ENCODE results near the gene NABP2. TPM values are rescaled to one million over a fixed set of nuclear protein-coding genes. Genes with fewer than 3 reads are reported as not detected.

Gene NABP2
- polyA plus RNA-seq, 3 donors, result 2.7 to 10.1 (median 3.2) TPM

GRCh38 chr12:56247923-56248322 is 23.8 kb downstream of the NABP2 start:
- intact Hi-C loops (cut with micrococcal nuclease), result no loop called here
- no peak overlapping the region for H3K4me3 Mint-ChIP-seq
- WGBS (ENCODE audit: insufficient coverage), result 94% methylated on average over 14 of the region's 16 CpGs

GRCh38 chr12:56248711-56249110 is 24.6 kb downstream of the NABP2 start:
- no peaks in the 10 kb centered on the region for H4K20me1 ChIP-seq (ENCODE audit: insufficient read depth, low read length)
- peak overlapping the region in 2 of 7 donors; percentile 55 to 66 for H3K27ac Mint-ChIP-seq
- H3K4me3 Mint-ChIP-seq, result no peak overlapping the region
- H3K27me3 ChIP-seq (ENCODE audit: control insufficient read depth in 2 of 2, insufficient read depth in 2 of 2, low read length in 2 of 2), result no peaks in the 10 kb centered on the region
- H3K4me2 ChIP-seq (replicated peaks; ENCODE audit: extremely low read depth, low read length, poor library complexity, severe bottlenecking), result no peak overlapping the region
- H3K36me3 Mint-ChIP-seq, result peaks cover 77 to 92% of the 10 kb centered on the region in 2 donors
- no peak overlapping the region for H2AFZ ChIP-seq (ENCODE audit: insufficient read depth, low read depth, low read length, poor library complexity, severe bottlenecking)
- peaks cover 0 to 3% (median 0%) of the 10 kb centered on the region in 3 donors for H3K27me3 Mint-ChIP-seq (ENCODE audit: low read depth in 3 of 3)
- no peak overlapping the region for H3K9ac ChIP-seq (ENCODE audit: insufficient read depth, low read length, poor library complexity, severe bottlenecking)
- no peaks in the 10 kb centered on the region for H3K9me3 Mint-ChIP-seq
- WGBS (ENCODE audit: insufficient coverage), result 92% methylated on average over 8 of the region's 8 CpGs
- no peaks in the 10 kb centered on the region for H3K79me2 ChIP-seq (ENCODE audit: insufficient read depth, low read length)
- H3K27ac ChIP-seq (ENCODE audit: low read depth in 1 of 2, low read length in 2 of 2), result no peak overlapping the region
- DNase-seq, result no peak
- no peaks in the 10 kb centered on the region for H3K4me1 ChIP-seq (ENCODE audit: control insufficient read depth in 1 of 2, insufficient read depth in 2 of 2, low read length in 2 of 2)
- peaks cover 83 to 86% of the 10 kb centered on the region in 2 donors for H3K36me3 ChIP-seq (replicated peaks in 1 of 2; ENCODE audit: control insufficient read depth in 1 of 2, insufficient read depth in 2 of 2, low read length in 2 of 2)
- no peak overlapping the region for H3K4me3 ChIP-seq (replicated peaks in 1 of 3; ENCODE audit: low read depth in 2 of 3, low read length in 3 of 3)
- H3K4me1 Mint-ChIP-seq, result no peaks in the 10 kb centered on the region
- intact Hi-C loops (cut with micrococcal nuclease), result no loop called here
- TF ChIP-seq, protein P1, sequence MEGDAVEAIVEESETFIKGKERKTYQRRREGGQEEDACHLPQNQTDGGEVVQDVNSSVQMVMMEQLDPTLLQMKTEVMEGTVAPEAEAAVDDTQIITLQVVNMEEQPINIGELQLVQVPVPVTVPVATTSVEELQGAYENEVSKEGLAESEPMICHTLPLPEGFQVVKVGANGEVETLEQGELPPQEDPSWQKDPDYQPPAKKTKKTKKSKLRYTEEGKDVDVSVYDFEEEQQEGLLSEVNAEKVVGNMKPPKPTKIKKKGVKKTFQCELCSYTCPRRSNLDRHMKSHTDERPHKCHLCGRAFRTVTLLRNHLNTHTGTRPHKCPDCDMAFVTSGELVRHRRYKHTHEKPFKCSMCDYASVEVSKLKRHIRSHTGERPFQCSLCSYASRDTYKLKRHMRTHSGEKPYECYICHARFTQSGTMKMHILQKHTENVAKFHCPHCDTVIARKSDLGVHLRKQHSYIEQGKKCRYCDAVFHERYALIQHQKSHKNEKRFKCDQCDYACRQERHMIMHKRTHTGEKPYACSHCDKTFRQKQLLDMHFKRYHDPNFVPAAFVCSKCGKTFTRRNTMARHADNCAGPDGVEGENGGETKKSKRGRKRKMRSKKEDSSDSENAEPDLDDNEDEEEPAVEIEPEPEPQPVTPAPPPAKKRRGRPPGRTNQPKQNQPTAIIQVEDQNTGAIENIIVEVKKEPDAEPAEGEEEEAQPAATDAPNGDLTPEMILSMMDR (IDR thresholded peaks at IDR 0.05), result no peak
- no peaks in the 10 kb centered on the region for H3K9me3 ChIP-seq (replicated peaks in 1 of 2; ENCODE audit: control insufficient read depth in 1 of 2, insufficient read depth in 1 of 2, low read length in 2 of 2)

More at GRCh38 chr12:56247923-56248322, 23.8 kb downstream of the NABP2 start:
- peak overlapping the region in 1 of 7 donors; percentile 51 for H3K27ac Mint-ChIP-seq
- DNase-seq, result no peak
- H3K4me3 ChIP-seq (replicated peaks in 1 of 3; ENCODE audit: low read depth in 2 of 3, low read length in 3 of 3), result no peak overlapping the region
- H2AFZ ChIP-seq (ENCODE audit: insufficient read depth, low read depth, low read length, poor library complexity, severe bottlenecking), result no peak overlapping the region
- H3K4me1 ChIP-seq (ENCODE audit: control insufficient read depth in 1 of 2, insufficient read depth in 2 of 2, low read length in 2 of 2), result no peaks in the 10 kb centered on the region
- H3K36me3 ChIP-seq (replicated peaks in 1 of 2; ENCODE audit: control insufficient read depth in 1 of 2, insufficient read depth in 2 of 2, low read length in 2 of 2), result peaks cover 83 to 86% of the 10 kb centered on the region in 2 donors
- H3K4me2 ChIP-seq (replicated peaks; ENCODE audit: extremely low read depth, low read length, poor library complexity, severe bottlenecking), result no peak overlapping the region
- peaks cover 76 to 92% of the 10 kb centered on the region in 2 donors for H3K36me3 Mint-ChIP-seq
- no peaks in the 10 kb centered on the region for H3K9me3 ChIP-seq (replicated peaks in 1 of 2; ENCODE audit: control insufficient read depth in 1 of 2, insufficient read depth in 1 of 2, low read length in 2 of 2)
- H3K9ac ChIP-seq (ENCODE audit: insufficient read depth, low read length, poor library complexity, severe bottlenecking), result no peak overlapping the region
- H3K9me3 Mint-ChIP-seq, result no peaks in the 10 kb centered on the region
- no peak overlapping the region for H3K27ac ChIP-seq (ENCODE audit: low read depth in 1 of 2, low read length in 2 of 2)
- TF ChIP-seq, protein P1 (IDR thresholded peaks at IDR 0.05), result no peak
- no peaks in the 10 kb centered on the region for H3K4me1 Mint-ChIP-seq
- H3K27me3 Mint-ChIP-seq (ENCODE audit: low read depth in 3 of 3), result peaks cover 0 to 3% (median 0%) of the 10 kb centered on the region in 3 donors
- no peaks in the 10 kb centered on the region for H3K27me3 ChIP-seq (ENCODE audit: control insufficient read depth in 2 of 2, insufficient read depth in 2 of 2, low read length in 2 of 2)
- no peaks in the 10 kb centered on the region for H3K79me2 ChIP-seq (ENCODE audit: insufficient read depth, low read length)
- no peaks in the 10 kb centered on the region for H4K20me1 ChIP-seq (ENCODE audit: insufficient read depth, low read length)

Measured in CD14-positive monocyte (primary cell).